Esophagus (tissue), 2 donors: Measurements from ENCODE around the gene TXNDC12. TPM values are rescaled to one million over a fixed set of nuclear protein-coding genes. Genes with fewer than 3 reads are reported as not detected.
"Not testable (repeated sequence)": the region's sequence is repeated elsewhere in the genome, so short reads cannot be mapped to it uniquely, and the experiment has no call there.

Experiments used
- H3K27ac ChIP-seq, 2 donors: one replicate each; pipeline ENCODE4 v1.5.1; 2013; ENCODE audit warnings: low read depth in 2 of 2, mild to moderate bottlenecking in 2 of 2, inconsistent platforms in 1 of 2, low read length in 1 of 2, moderate library complexity in 1 of 2
- H3K27me3 ChIP-seq, 2 donors: one replicate each; pipeline ENCODE4 v1.6.1; 2013; ENCODE audit warnings: low read length in 2 of 2, control low read depth in 1 of 2, mild to moderate bottlenecking in 1 of 2; ENCODE audit not compliant: insufficient read depth in 2 of 2, control insufficient read depth in 1 of 2
- H3K36me3 ChIP-seq, 2 donors: one replicate each; pipeline ENCODE4 v1.6.1; 2013; ENCODE audit warnings: low read length in 1 of 2; ENCODE audit not compliant: control insufficient read depth in 2 of 2, insufficient read depth in 2 of 2
- H3K4me1 ChIP-seq, 2 donors: one replicate each; pipeline ENCODE4 v1.6.1; 2013; ENCODE audit warnings: low read length in 1 of 2; ENCODE audit not compliant: control insufficient read depth in 2 of 2, insufficient read depth in 2 of 2
- H3K4me3 ChIP-seq, 2 donors: one replicate each; pipeline ENCODE4 v1.5.1; 2013; ENCODE audit warnings: low read length in 2 of 2, mild to moderate bottlenecking in 2 of 2, low read depth in 1 of 2, moderate library complexity in 1 of 2
- H3K9me3 ChIP-seq, 2 donors: one replicate each; pipeline ENCODE4 v1.6.1; 2013; ENCODE audit warnings: mild to moderate bottlenecking in 2 of 2, low read depth in 1 of 2, low read length in 1 of 2, moderate library complexity in 1 of 2; ENCODE audit not compliant: control insufficient read depth in 2 of 2, insufficient read depth in 1 of 2
- WGBS, 2 donors: extraction: QIAGEN DNeasy Blood & Tissue Kit; methylation state at CpG; one replicate each; pipeline ENCODE4 v1.1.7; 2013; 5-methylcytosine and 5-hydroxymethylcytosine counted together
- polyA plus RNA-seq, 2 donors: library from polyadenylated mRNA; stranded (reverse); fragments of 200-250 nt; gene quantifications; one replicate each; pipeline ENCODE4 v1.2.3, GENCODE V29; 2013
- donor health status: healthy with polysubstance abuse.
- donor health status: Bipolar disorder and iron deficiency.

Gene TXNDC12
- polyA plus RNA-seq, 2 donors, result 7.1 to 14.9 TPM

GRCh38 chr1:52033190-52034049 lies 21.6 kb downstream of the TXNDC12 start, which contains the start of gene KTI12:
TSS of gene KTI12 (minus strand) at chr1:52033810. CDS start at chr1:52033761, 49 bp downstream.
- Histone ChIP-seq H3K4me1 (peaks cover 3 to 4% of the 10 kb centered on the region in 2 donors), H3K4me3 (peak within 1 kb of the TSS; percentile 80 to 87), H3K27ac (peak within 1 kb of the TSS; percentile 76 to 95), H3K9me3 (no peaks in the 10 kb centered on the region), H3K36me3 (no peaks in the 10 kb centered on the region), H3K27me3 (no peaks in the 10 kb centered on the region)
- 2 to 3% methylated on average over 78 of the region's 78 CpGs for WGBS, 2 donors

- Histone ChIP-seq H3K9me3 (no peaks in the 10 kb centered on the region), H3K4me3 (peak overlapping the region; percentile 80 to 87), H3K27ac (peak overlapping the region; percentile 76 to 95), H3K36me3 (no peaks in the 10 kb centered on the region), H3K27me3 (no peaks in the 10 kb centered on the region), H3K4me1 (peaks cover 3 to 4% of the 10 kb centered on the region in 2 donors)
- 4% methylated on average over 24 of the region's 24 CpGs for WGBS, 2 donors
Observed at GRCh38 chr1:52032785-52033131, 22.2 kb downstream of the TXNDC12 start.

GRCh38 chr1:52032124-52032784 lies 22.7 kb downstream of the TXNDC12 start:
- H3K27ac ChIP-seq, result peak overlapping the region; percentile 9 to 76
- no peaks in the 10 kb centered on the region for H3K36me3 ChIP-seq
- peaks cover 3 to 4% of the 10 kb centered on the region in 2 donors for H3K4me1 ChIP-seq
- H3K4me3 ChIP-seq, result peak overlapping the region; percentile 80 to 87
- 43 to 49% methylated on average over 5 of the region's 5 CpGs for WGBS, 2 donors
- no peaks in the 10 kb centered on the region for H3K27me3 ChIP-seq
- H3K9me3 ChIP-seq, result no peaks in the 10 kb centered on the region

- H3K36me3 ChIP-seq, H3K4me1 ChIP-seq, H3K4me3 ChIP-seq, H3K9me3 ChIP-seq, H3K27ac ChIP-seq, H3K27me3 ChIP-seq: not testable (repeated sequence)
- 68 to 86% methylated on average over 5 of the region's 5 CpGs for WGBS, 2 donors
Observed at GRCh38 chr1:52028839-52029238, 26.2 kb downstream of the TXNDC12 start.

- Histone ChIP-seq H3K27ac (no peak overlapping the region), H3K36me3 (peaks cover 0 to 2% of the 10 kb centered on the region in 2 donors), H3K4me3 (no peak overlapping the region), H3K9me3 (no peaks in the 10 kb centered on the region), H3K27me3 (no peaks in the 10 kb centered on the region), H3K4me1 (peaks cover 3 to 4% of the 10 kb centered on the region in 2 donors)
- WGBS, 2 donors, result 63 to 89% methylated on average over 1 of the region's 1 CpG
Observed at GRCh38 chr1:52028328-52028727, 26.7 kb downstream of the TXNDC12 start.

GRCh38 chr1:52026278-52026677 lies 28.7 kb downstream of the TXNDC12 start:
- no peaks in the 10 kb centered on the region for H3K27me3 ChIP-seq
- no peak overlapping the region for H3K4me3 ChIP-seq
- no peak overlapping the region for H3K27ac ChIP-seq
- WGBS, 2 donors, result 93 to 94% methylated on average over 2 of the region's 2 CpGs
- H3K9me3 ChIP-seq, result no peaks in the 10 kb centered on the region
- H3K4me1 ChIP-seq, result no peaks in the 10 kb centered on the region
- peaks cover 2 to 5% of the 10 kb centered on the region in 2 donors for H3K36me3 ChIP-seq

GRCh38 chr1:52022133-52022532 lies 32.9 kb downstream of the TXNDC12 start:
- no peaks in the 10 kb centered on the region for H3K4me1 ChIP-seq
- H3K9me3 ChIP-seq, result no peaks in the 10 kb centered on the region
- 81 to 84% methylated on average over 2 of the region's 2 CpGs for WGBS, 2 donors
- H3K4me3 ChIP-seq, result no peak overlapping the region
- no peaks in the 10 kb centered on the region for H3K27me3 ChIP-seq
- no peak overlapping the region for H3K27ac ChIP-seq
- peaks cover 5 to 10% of the 10 kb centered on the region in 2 donors for H3K36me3 ChIP-seq

GRCh38 chr1:52008071-52008809 lies 46.8 kb downstream of the TXNDC12 start:
- H3K9me3 ChIP-seq, result no peaks in the 10 kb centered on the region
- H3K36me3 ChIP-seq, result no peaks in the 10 kb centered on the region
- no peak overlapping the region for H3K27ac ChIP-seq
- no peaks in the 10 kb centered on the region for H3K27me3 ChIP-seq
- H3K4me1 ChIP-seq, result no peaks in the 10 kb centered on the region
- 81 to 87% methylated on average over 7 of the region's 7 CpGs for whole genome bisulfite sequencing, 2 donors
- H3K4me3 ChIP-seq, result no peak overlapping the region

- WGBS, 2 donors, result 23 to 25% methylated on average over 5 of the region's 5 CpGs
- no peaks in the 10 kb centered on the region for H3K27me3 ChIP-seq
- no peak overlapping the region for H3K4me3 ChIP-seq
- no peaks in the 10 kb centered on the region for H3K36me3 ChIP-seq
- H3K9me3 ChIP-seq, result no peaks in the 10 kb centered on the region
- no peak overlapping the region for H3K27ac ChIP-seq
- H3K4me1 ChIP-seq, result no peaks in the 10 kb centered on the region
Observed at GRCh38 chr1:52007215-52008002, 47.6 kb downstream of the TXNDC12 start.
